Neural cell (in vitro differentiated cells): ENCODE results near the gene TRIM44. TPM values are rescaled to one million over a fixed set of nuclear protein-coding genes. Genes with fewer than 3 reads are reported as not detected.

Source experiments
- H2AFZ ChIP-seq: fragments of 200-600, 300-800 bp; sonication (generic), shearing (Covaris generic); 2 replicates; pipeline ENCODE4 v1.6.0; 2014; ENCODE audit warnings: low read depth, mild to moderate bottlenecking, antibody characterized with exemption, low read length, moderate library complexity
- H3F3A ChIP-seq: fragments of 200-600 bp; shearing (Covaris generic); 2 replicates; pipeline ENCODE4 v1.6.1; 2016; ENCODE audit warnings: mild to moderate bottlenecking, moderate library complexity, mixed read lengths, antibody characterized with exemption, low read length; ENCODE audit not compliant: insufficient read depth, poor library complexity, severe bottlenecking
- H3K27ac ChIP-seq: fragments of 200-600, 300-800 bp; sonication (generic), shearing (Covaris generic); 2 replicates; pipeline ENCODE4 v1.5.1; 2014; ENCODE audit warnings: mild to moderate bottlenecking, low read length, moderate library complexity
- H3K27me3 ChIP-seq: fragments of 300-800, 200-600 bp; sonication (generic), shearing (Covaris generic); 2 replicates; pipeline ENCODE4 v1.6.0; 2014; ENCODE audit warnings: mild to moderate bottlenecking, low read depth, low read length, moderate library complexity; ENCODE audit not compliant: insufficient read depth
- H3K36me3 ChIP-seq: fragments of 300-800, 200-600 bp; sonication (generic), shearing (Covaris generic); 2 replicates; pipeline ENCODE4 v1.5.1; 2014; ENCODE audit warnings: mild to moderate bottlenecking, antibody characterized with exemption, low read length, moderate library complexity; ENCODE audit not compliant: insufficient read depth
- H3K4me2 ChIP-seq: fragments of 300-800, 200-600 bp; sonication (generic), shearing (Covaris generic); 2 replicates; pipeline ENCODE4 v1.6.0; 2014; ENCODE audit warnings: mild to moderate bottlenecking, low read length
- H3K4me3 ChIP-seq: fragments of 300-800, 200-600 bp; sonication (generic), shearing (Covaris generic); 2 replicates; pipeline ENCODE4 v1.5.1; 2014; ENCODE audit warnings: mild to moderate bottlenecking, low read length, moderate library complexity
- H3K79me2 ChIP-seq: fragments of 200-600 bp; shearing (Covaris generic); replicated peaks from 2 replicates; pipeline ENCODE4 v1.6.0; 2014; ENCODE audit warnings: mild to moderate bottlenecking, low read length, moderate library complexity; ENCODE audit not compliant: insufficient read depth
- H3K9ac ChIP-seq: fragments of 300-800, 200-600 bp; sonication (generic), shearing (Covaris generic); 2 replicates; pipeline ENCODE4 v1.6.1; 2016; ENCODE audit warnings: mild to moderate bottlenecking, low read length, mixed read lengths
- H3K9me2 ChIP-seq: fragments of 200-600 bp; shearing (Covaris generic); 2 replicates; pipeline ENCODE4 v1.6.1; 2016; ENCODE audit warnings: mild to moderate bottlenecking, low read length, mixed read lengths; ENCODE audit not compliant: insufficient read depth
- H3K9me3 ChIP-seq: fragments of 200-600, 300-800 bp; sonication (generic), shearing (Covaris generic); 2 replicates; pipeline ENCODE4 v1.6.1; 2016; ENCODE audit warnings: mild to moderate bottlenecking, mixed run types, low read length, moderate library complexity, mixed read lengths
- H4K20me1 ChIP-seq: fragments of 200-600 bp; shearing (Covaris generic); 2 replicates; pipeline ENCODE4 v1.6.1; 2016; ENCODE audit warnings: mild to moderate bottlenecking, mixed run types; ENCODE audit not compliant: insufficient read depth
- EP300 ChIP-seq: fragments of 450-650 bp; conservative IDR thresholded peaks from 2 replicates; pipeline ENCODE4 v1.6.1; 2014; ENCODE audit warnings: antibody characterized with exemption, mild to moderate bottlenecking, moderate library complexity; ENCODE audit not compliant: poor library complexity, severe bottlenecking
- EZH2 ChIP-seq: fragments of 200-600, 300-800 bp; shearing (Covaris generic), sonication (generic); IDR thresholded peaks from 2 replicates; pipeline ENCODE4 v1.6.1; 2014; ENCODE audit warnings: antibody characterized with exemption, low read length, borderline replicate concordance, mild to moderate bottlenecking; ENCODE audit not compliant: insufficient read depth, poor library complexity, severe bottlenecking
- MXI1 ChIP-seq: fragments of 450-650 bp; conservative IDR thresholded peaks from 2 replicates; pipeline ENCODE4 v1.6.1; 2014; ENCODE audit warnings: antibody characterized with exemption, mild to moderate bottlenecking; ENCODE audit not compliant: poor library complexity, severe bottlenecking
- POLR2AphosphoS5 ChIP-seq: IDR thresholded peaks from 2 replicates; pipeline ENCODE4 v1.6.1; 2012
- RAD21 ChIP-seq: fragments of 450-650 bp; conservative IDR thresholded peaks from 2 replicates; pipeline ENCODE4 v1.6.1; 2014; ENCODE audit warnings: antibody characterized with exemption, mild to moderate bottlenecking, moderate library complexity
- SMC3 ChIP-seq: fragments of 450-650 bp; conservative IDR thresholded peaks from 2 replicates; pipeline ENCODE4 v1.6.1; 2014; ENCODE audit warnings: antibody characterized with exemption, mild to moderate bottlenecking, moderate library complexity; ENCODE audit not compliant: poor library complexity
- TAF1 ChIP-seq: IDR thresholded peaks from 2 replicates; pipeline ENCODE4 v1.6.1; 2012; ENCODE audit warnings: low read depth
- polyA plus RNA-seq: library from polyadenylated mRNA; depleted of rRNA; stranded (reverse); fragments of >200 nt; gene quantifications from 2 replicates; pipeline ENCODE4 v1.2.3, GENCODE V29; 2014
- TF ChIP-seq, protein P1 (sequence below): fragments of 450-650 bp; IDR thresholded peaks from 2 replicates; pipeline ENCODE4 v1.5.1; 2014; ENCODE audit warnings: antibody characterized with exemption, mild to moderate bottlenecking, moderate library complexity; ENCODE audit not compliant: poor library complexity, severe bottlenecking
- TF ChIP-seq, protein P2 (sequence below): IDR thresholded peaks from 2 replicates; pipeline ENCODE4 v1.6.1; 2012; ENCODE audit warnings: borderline replicate concordance

Gene TRIM44
- polyA plus RNA-seq, 1 donor from 2014 or later: 14.9 TPM

DNA sequence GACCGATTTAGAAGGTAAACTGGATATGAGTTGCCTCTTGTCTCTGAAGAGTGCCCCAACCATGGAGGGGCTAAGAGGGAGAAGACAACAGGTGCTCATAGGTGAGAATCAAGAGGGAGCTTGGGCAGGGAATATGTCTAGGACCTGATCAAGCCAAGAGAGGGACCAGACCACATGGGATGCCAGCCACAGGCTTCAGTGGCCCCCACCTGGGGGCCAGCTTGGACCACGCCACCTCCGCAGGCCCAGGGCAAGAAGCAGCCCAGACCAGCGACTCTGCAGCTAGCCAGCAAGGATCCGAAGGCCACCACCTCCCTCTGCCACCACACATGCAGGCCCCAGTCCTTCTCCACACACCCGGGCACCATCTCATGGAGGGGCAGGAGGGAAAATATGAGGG, 188.8 kb downstream of the TRIM44 start:
- no peaks in the 10 kb centered on the region for H3K36me3 ChIP-seq
- H3K4me2 ChIP-seq: no peak overlapping the region
- H3F3A ChIP-seq: no peaks in the 10 kb centered on the region
- H4K20me1 ChIP-seq: no peaks in the 10 kb centered on the region
- H3K9me3 ChIP-seq: no peaks in the 10 kb centered on the region
- no peaks in the 10 kb centered on the region for H3K27me3 ChIP-seq
- H3K79me2 ChIP-seq: no peaks in the 10 kb centered on the region
- TF ChIP-seq EP300: no peak
- TF ChIP-seq, protein P1, sequence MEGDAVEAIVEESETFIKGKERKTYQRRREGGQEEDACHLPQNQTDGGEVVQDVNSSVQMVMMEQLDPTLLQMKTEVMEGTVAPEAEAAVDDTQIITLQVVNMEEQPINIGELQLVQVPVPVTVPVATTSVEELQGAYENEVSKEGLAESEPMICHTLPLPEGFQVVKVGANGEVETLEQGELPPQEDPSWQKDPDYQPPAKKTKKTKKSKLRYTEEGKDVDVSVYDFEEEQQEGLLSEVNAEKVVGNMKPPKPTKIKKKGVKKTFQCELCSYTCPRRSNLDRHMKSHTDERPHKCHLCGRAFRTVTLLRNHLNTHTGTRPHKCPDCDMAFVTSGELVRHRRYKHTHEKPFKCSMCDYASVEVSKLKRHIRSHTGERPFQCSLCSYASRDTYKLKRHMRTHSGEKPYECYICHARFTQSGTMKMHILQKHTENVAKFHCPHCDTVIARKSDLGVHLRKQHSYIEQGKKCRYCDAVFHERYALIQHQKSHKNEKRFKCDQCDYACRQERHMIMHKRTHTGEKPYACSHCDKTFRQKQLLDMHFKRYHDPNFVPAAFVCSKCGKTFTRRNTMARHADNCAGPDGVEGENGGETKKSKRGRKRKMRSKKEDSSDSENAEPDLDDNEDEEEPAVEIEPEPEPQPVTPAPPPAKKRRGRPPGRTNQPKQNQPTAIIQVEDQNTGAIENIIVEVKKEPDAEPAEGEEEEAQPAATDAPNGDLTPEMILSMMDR: no peak
- no peak for TF ChIP-seq SMC3
- no peak for TF ChIP-seq TAF1
- no peak for TF ChIP-seq RAD21
- no peak for TF ChIP-seq MXI1
- no peak for TF ChIP-seq POLR2AphosphoS5
- no peak overlapping the region for H3K27ac ChIP-seq
- H3K9me2 ChIP-seq: no peaks in the 10 kb centered on the region
- H2AFZ ChIP-seq: no peak overlapping the region
- no peak overlapping the region for H3K4me3 ChIP-seq
- no peak overlapping the region for H3K9ac ChIP-seq

DNA sequence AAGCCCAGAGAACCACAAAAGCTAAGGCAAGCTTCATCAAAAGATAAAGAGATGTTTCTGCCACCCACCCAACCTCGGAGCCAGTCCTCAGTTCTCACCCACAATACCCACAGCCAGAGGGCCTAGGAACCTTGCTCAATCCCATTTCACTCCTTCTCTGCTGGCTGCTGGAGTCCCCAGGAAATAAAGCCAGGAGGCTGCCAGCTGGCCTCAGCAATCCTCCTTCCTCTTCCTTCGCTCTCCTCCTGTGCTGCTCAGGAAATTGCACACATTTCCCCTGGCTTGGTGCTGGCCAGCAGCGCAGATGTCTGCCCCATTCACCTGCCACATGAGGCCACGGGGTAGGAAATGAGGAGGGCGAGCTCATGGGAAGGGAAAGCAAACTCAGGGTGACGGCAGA, 189.5 kb downstream of the TRIM44 start:
- no peak for TF ChIP-seq POLR2AphosphoS5
- TF ChIP-seq EP300: no peak
- TF ChIP-seq SMC3: no peak
- TF ChIP-seq RAD21: no peak
- no peak for TF ChIP-seq EZH2
- TF ChIP-seq MXI1: no peak
- no peaks in the 10 kb centered on the region for H3K9me2 ChIP-seq
- no peaks in the 10 kb centered on the region for H4K20me1 ChIP-seq
- no peak overlapping the region for H3K4me3 ChIP-seq
- no peak overlapping the region for H3K9ac ChIP-seq
- no peaks in the 10 kb centered on the region for H3K79me2 ChIP-seq
- no peak overlapping the region for H3K27ac ChIP-seq
- H3K4me2 ChIP-seq: no peak overlapping the region
- H3F3A ChIP-seq: no peaks in the 10 kb centered on the region
- H3K9me3 ChIP-seq: no peaks in the 10 kb centered on the region
- no peak overlapping the region for H2AFZ ChIP-seq
- no peaks in the 10 kb centered on the region for H3K36me3 ChIP-seq
- H3K27me3 ChIP-seq: no peaks in the 10 kb centered on the region

DNA sequence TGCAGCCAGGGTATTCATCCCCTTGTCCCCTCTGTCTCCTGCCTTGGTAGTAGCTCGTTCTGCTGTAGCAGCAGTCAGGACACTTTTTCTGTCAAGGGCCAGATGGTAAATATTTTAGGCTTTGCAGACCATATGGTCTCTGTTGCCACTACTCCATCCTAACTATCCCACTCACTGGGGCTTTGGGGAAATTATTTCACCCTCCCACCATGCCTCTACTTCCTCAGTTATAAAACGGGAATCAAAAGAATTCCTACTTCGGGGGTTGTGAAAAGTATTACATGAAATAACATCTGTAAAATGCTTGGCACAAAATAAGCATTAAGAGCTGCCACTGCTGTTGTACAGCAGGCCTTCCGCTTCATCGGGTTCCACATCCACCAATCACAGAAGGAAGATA, 191.4 kb downstream of the TRIM44 start:
- no peak overlapping the region for H3K4me2 ChIP-seq
- no peaks in the 10 kb centered on the region for H3K9me2 ChIP-seq
- H3K79me2 ChIP-seq: no peaks in the 10 kb centered on the region
- no peaks in the 10 kb centered on the region for H3K36me3 ChIP-seq
- no peaks in the 10 kb centered on the region for H3K9me3 ChIP-seq
- no peak overlapping the region for H3K9ac ChIP-seq
- H3K27ac ChIP-seq: no peak overlapping the region
- no peaks in the 10 kb centered on the region for H4K20me1 ChIP-seq
- H3K4me3 ChIP-seq: no peak overlapping the region
- H3K27me3 ChIP-seq: no peaks in the 10 kb centered on the region
- TF ChIP-seq EP300 (no peak), POLR2AphosphoS5 (no peak), TAF1 (no peak), SMC3 (no peak), EZH2 (no peak), RAD21 (no peak), MXI1 (no peak)
- TF ChIP-seq, protein P1: no peak
- TF ChIP-seq, protein P2, sequence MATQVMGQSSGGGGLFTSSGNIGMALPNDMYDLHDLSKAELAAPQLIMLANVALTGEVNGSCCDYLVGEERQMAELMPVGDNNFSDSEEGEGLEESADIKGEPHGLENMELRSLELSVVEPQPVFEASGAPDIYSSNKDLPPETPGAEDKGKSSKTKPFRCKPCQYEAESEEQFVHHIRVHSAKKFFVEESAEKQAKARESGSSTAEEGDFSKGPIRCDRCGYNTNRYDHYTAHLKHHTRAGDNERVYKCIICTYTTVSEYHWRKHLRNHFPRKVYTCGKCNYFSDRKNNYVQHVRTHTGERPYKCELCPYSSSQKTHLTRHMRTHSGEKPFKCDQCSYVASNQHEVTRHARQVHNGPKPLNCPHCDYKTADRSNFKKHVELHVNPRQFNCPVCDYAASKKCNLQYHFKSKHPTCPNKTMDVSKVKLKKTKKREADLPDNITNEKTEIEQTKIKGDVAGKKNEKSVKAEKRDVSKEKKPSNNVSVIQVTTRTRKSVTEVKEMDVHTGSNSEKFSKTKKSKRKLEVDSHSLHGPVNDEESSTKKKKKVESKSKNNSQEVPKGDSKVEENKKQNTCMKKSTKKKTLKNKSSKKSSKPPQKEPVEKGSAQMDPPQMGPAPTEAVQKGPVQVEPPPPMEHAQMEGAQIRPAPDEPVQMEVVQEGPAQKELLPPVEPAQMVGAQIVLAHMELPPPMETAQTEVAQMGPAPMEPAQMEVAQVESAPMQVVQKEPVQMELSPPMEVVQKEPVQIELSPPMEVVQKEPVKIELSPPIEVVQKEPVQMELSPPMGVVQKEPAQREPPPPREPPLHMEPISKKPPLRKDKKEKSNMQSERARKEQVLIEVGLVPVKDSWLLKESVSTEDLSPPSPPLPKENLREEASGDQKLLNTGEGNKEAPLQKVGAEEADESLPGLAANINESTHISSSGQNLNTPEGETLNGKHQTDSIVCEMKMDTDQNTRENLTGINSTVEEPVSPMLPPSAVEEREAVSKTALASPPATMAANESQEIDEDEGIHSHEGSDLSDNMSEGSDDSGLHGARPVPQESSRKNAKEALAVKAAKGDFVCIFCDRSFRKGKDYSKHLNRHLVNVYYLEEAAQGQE: no peak
- H2AFZ ChIP-seq: no peak overlapping the region
- no peaks in the 10 kb centered on the region for H3F3A ChIP-seq
